NCI-H2227 (cell line): Measurements from ENCODE around the gene FAM149A.

Experiments used
- DNase-seq: peaks from one replicate; lab custom pipeline; 2025; ENCODE audit not compliant: unreplicated experiment; lab: John Stamatoyannopoulos, UW

FAM149A gene

DNA sequence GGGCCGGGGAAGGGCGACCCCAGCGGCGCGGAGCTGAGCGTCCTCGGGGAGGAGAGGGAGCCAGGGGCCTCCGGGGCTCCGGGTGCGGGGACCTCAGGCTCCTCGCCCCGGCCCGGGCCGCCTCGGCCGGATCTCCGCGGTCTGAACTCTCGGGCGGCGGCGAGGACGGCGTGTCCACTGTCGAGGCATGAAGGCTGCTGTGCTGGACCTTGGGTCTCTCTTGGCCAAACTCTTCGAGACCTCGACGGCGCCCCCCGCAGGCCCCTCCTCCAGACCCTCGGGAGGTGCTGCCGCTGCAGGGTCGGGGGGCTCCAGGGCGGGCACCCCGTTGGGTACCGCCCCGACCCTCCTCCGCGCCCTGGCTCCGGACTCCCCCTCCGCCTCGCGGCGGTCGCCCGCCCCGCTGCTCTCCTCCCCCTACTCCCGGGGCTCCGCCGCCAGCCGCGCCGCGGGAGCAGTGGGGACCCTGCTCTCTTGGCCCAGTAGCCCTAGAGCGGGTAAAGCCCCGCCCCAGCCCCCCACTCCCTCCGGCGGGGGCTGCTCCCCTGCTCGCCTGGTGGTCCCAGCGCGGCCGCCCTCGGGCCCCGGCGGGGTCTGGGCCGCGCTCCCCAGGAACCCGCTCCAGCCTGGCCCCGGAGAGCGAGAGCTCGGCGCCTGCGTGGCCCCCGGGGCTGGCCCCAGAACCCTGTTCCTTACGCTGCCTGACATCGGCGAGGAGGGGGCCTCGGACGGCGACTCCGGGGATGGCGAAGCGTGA lies 564 bp downstream of the FAM149A start:
- DNase-seq = no peak

DNA sequence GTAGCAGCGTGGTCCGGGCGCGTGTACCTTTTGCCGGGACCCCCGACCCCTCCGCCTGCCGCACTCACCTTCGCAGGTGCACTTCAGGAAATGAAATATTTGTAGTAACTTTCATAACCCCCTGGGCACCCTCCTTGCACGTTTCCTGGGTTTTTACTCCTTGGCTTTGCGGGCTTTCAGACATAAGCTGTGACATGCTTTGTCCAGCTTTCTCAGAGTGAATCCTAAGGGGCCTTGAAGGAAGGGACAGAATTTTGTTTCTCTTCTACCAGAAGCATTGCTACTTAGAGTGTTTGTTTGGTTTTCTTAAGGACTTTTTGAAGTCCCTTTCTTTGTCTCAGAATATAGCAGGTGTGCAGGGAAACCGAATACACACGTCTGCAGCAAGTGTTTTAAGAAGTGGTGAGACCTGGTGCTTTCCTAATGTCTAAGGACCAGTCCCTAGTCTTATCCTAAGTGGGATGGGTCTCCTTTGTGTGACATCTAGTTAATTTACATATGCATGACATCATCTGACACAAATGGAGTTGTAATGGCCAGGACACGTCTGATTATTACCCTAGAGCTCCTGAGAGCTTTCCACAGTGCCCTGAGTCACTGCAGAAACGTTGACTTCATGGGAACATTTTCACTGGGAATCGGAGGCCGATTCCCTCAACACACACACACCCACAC lies 1.3 kb downstream of the FAM149A start:
- no peak for DNase-seq

DNA sequence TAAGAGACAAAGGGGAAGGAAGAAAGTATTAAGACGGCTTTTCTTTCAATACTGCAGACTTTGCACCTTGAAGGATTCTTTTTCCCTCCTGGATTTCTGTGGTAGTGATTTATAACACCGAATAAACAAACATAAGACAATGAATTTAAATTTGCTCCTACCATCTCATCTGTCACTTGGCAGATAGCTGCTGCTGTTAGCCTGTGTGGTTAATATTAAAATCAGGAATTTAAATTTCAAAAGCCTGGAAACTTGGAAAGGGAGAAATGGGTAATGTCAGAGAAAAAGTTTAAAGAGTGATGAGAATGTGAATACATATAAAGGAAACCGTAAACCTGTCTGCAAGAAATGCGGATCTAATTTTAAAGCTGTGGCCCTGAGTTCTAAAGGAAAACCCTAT lies 3.4 kb downstream of the FAM149A start:
- no peak for DNase-seq

- no peak for DNase-seq
Observed at GRCh38 chr4:186108391-186108790, 3.9 kb downstream of the FAM149A start.

DNA sequence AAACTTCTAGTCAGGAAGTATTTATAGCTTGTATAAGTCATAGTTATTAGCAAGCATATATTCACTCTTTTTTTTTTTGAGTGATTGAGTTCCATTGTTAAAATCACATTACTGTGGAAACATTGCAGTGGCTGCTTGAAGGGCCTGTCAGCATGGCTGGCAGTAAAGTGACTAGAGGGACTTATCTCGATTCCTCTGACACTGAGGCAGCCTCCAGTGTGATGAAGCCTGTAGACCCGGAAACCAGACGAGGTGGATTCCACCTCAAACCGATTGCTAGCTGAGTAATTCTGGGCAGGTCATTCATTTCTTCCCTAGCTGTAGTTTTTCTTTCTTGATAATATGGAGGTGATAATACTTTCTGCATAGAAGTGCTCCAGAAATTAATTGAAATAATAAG lies 4.7 kb downstream of the FAM149A start:
- DNase-seq = no peak

DNA sequence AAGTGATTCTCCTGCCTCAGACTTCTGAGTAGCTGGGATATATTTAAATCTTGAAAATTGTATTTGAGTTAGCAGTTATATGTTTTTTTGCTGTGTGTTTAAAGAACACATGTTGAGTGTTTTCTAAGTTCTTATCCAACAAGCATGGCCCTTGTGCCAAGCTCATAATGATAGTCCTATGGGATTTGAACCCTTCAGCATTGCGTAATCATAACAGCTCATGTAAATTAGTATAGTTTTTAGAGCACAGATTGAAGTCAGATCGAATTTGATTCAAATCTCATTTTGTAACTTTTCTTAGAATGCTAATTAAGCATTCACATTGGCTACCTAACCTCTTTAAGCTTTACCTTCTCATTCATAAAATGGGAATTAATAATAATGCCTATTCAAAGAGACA lies 12.2 kb downstream of the FAM149A start:
- no peak for DNase-seq

DNA sequence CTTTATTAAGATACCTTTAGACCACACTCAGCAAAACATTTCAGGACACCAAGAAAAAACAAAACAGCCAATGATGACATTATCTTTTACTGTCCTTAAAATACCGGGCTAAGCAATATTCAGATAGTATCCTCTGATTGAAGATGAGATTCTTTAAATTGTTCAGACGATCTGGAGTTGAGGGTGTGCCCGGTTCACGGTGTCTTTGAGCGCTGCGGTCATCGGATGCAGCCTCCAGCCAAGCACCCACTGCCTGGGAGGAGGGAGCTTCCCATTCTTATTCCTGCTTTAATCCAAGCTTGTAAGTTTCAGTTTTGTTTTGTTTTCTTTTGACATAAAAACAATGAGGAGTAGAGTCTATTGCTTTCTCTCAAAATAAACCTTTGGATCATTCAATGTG lies 14.1 kb downstream of the FAM149A start:
- DNase-seq = no peak

GRCh38 chr4:186121057-186121456 lies 16.6 kb downstream of the FAM149A start:
- no peak for DNase-seq

GRCh38 chr4:186128842-186129241 lies 24.3 kb downstream of the FAM149A start:
- DNase-seq = no peak

DNA sequence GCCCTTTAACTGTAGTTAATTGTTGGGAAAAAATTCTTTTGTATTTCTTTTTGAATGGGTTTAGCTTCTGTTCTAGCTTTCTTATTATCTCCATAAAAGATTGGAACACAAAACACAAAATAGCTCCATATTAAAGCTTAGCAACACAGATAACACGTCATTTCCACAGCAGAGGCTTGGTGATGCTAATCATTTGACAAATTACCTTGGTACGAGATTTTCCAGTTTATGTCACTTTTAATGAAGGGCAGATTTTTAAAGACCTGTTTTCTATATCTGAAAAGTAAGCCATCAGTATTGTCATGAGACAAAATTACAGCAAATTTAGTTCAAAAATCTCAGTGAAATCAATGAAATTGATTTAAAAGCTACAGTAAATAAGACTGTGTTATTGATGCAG lies 27.4 kb downstream of the FAM149A start:
- no peak for DNase-seq

DNA sequence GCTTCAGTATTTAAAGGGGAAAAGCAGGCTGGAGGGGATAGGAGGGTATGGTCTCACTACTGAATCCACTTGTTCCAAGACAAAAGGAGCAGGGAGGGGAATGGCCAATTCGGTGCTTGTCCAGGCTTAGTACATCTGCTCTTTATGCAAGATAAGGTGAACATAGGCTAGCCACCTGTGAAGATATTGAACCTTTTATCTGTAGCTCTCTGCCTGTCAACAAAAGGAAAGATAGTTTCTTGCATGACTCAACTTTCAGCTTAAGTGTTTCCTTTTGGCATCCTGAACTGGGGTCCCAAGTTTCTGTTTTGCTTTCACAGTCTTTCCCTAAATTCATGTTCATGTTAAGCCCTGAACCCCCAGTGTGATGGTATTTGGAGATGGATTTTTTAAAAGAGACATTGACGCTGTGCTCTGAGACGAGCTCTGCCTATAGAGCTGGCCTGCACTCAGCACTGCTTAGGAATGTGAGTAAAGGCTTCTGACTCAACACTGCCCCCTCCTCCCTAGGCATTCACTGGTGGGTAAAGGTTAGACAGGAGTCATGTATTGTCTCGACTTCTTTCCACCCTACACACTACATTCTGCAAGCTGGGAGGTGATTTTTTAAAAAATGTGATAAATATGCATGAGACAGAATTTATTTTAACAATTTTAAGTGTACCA lies 28.2 kb downstream of the FAM149A start:
- DNase-seq = no peak

- DNase-seq = no peak
Observed at GRCh38 chr4:186134257-186134656, 29.8 kb downstream of the FAM149A start.

GRCh38 chr4:186134861-186135260 lies 30.4 kb downstream of the FAM149A start:
- no peak for DNase-seq

- peak; percentile 26 for DNase-seq
Observed at GRCh38 chr4:186137196-186137794, 32.8 kb downstream of the FAM149A start.

GRCh38 chr4:186144198-186144945 lies 39.9 kb downstream of the FAM149A start:
- peak; percentile 64 for DNase-seq

GRCh38 chr4:186144946-186145569 lies 40.6 kb downstream of the FAM149A start:
- DNase-seq = peak; percentile 57

DNA sequence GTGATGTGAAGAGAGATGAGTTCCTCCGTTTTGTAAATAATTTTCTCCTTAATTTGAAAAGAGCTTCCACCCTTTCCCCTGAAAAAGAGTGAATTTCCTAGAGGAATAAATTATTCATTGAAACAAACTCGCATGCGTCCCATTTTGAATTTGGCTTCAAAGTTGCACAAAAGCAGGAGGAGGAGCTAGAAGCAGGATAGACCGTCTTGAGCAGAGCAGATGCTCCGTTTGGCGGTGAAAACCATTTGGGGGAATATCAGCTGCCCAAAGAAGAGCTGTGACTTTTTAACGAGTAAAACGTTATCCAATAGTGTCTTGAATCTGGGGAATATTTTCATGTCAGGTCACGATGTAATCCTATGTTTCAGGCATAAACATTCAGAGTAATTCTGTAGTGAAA lies 42.0 kb downstream of the FAM149A start:
- DNase-seq = no peak

GRCh38 chr4:186148336-186148975 lies 44.0 kb downstream of the FAM149A start:
- DNase-seq = no peak

- DNase-seq = no peak
Observed at GRCh38 chr4:186149872-186150271, 45.4 kb downstream of the FAM149A start.

GRCh38 chr4:186150926-186151325 lies 46.4 kb downstream of the FAM149A start:
- DNase-seq = no peak
